NB4 (cell line): ENCODE results near the gene SLC2A5.
"Not testable (repeated sequence)": the region's sequence is repeated elsewhere in the genome, so short reads cannot be mapped to it uniquely, and the experiment has no call there.

Experiments used
- DNase-seq: peaks from one replicate; pipeline ENCODE4 v3.0.0; 2010; ENCODE audit warnings: low read depth
- H3K4me3 ChIP-seq: one replicate; pipeline ENCODE4 v1.5.1; 2011; ENCODE audit warnings: mild to moderate bottlenecking, low read depth, low read length, moderate library complexity
- MAX ChIP-seq: IDR thresholded peaks from 2 replicates; pipeline ENCODE4 v1.6.1; 2011; ENCODE audit warnings: low read depth, low read length
- MYC ChIP-seq: IDR thresholded peaks from 2 replicates; pipeline ENCODE4 v1.6.1; 2011; ENCODE audit warnings: low read depth, low read length
- POLR2A ChIP-seq: IDR thresholded peaks from 2 replicates; pipeline ENCODE4 v1.6.1; 2011; ENCODE audit warnings: mild to moderate bottlenecking; ENCODE audit not compliant: insufficient read length; ENCODE audit errors: extremely low read depth
- TF ChIP-seq, protein P1 (sequence below): IDR thresholded peaks from one replicate; pipeline ENCODE4 v1.5.1; 2012; ENCODE audit warnings: low read depth, low read length

SLC2A5 gene

GRCh38 chr1:9095818-9096217 is 26.4 kb upstream of the SLC2A5 start:
- no peak overlapping the region for H3K4me3 ChIP-seq
- DNase-seq = no peak
- TF ChIP-seq MYC = no peak
- TF ChIP-seq, protein P1, sequence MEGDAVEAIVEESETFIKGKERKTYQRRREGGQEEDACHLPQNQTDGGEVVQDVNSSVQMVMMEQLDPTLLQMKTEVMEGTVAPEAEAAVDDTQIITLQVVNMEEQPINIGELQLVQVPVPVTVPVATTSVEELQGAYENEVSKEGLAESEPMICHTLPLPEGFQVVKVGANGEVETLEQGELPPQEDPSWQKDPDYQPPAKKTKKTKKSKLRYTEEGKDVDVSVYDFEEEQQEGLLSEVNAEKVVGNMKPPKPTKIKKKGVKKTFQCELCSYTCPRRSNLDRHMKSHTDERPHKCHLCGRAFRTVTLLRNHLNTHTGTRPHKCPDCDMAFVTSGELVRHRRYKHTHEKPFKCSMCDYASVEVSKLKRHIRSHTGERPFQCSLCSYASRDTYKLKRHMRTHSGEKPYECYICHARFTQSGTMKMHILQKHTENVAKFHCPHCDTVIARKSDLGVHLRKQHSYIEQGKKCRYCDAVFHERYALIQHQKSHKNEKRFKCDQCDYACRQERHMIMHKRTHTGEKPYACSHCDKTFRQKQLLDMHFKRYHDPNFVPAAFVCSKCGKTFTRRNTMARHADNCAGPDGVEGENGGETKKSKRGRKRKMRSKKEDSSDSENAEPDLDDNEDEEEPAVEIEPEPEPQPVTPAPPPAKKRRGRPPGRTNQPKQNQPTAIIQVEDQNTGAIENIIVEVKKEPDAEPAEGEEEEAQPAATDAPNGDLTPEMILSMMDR = no peak
- no peak for TF ChIP-seq POLR2A
- no peak for TF ChIP-seq MAX

- H3K4me3 ChIP-seq = not testable (repeated sequence)
- peak; percentile 85 for DNase-seq
Observed at GRCh38 chr1:9093996-9094595, 24.7 kb upstream of the SLC2A5 start.

DNA sequence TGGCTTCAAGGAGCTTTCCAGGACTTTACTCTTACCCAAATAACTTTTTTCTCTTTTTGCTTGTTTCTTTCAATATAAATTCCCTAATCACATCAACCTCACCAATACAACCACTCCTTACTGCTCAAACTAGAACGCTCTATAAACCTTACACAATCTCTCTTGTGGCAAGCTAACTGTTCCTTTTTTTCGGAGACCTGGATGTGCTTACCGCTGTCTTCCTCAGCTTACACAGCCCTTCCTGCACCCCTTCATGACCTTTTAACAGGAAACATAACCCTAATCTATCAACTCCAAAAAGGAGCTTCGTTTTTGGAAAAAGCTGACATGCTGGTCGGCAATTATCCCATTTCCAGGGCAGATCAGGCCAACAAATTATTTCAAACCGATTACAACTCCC is 24.1 kb upstream of the SLC2A5 start:
- H3K4me3 ChIP-seq = peak overlapping the region; percentile 33
- no peak for TF ChIP-seq MAX
- TF ChIP-seq, protein P1 = no peak
- no peak for TF ChIP-seq MYC
- TF ChIP-seq POLR2A = no peak
- DNase-seq = peak; percentile 77

- TF ChIP-seq MAX (no peak), POLR2A (no peak), MYC (no peak)
- TF ChIP-seq, protein P1 = no peak
- peak; percentile 67 for DNase-seq
- peak overlapping the region; percentile 33 for H3K4me3 ChIP-seq
Observed at GRCh38 chr1:9093091-9093490, 23.7 kb upstream of the SLC2A5 start.

DNA sequence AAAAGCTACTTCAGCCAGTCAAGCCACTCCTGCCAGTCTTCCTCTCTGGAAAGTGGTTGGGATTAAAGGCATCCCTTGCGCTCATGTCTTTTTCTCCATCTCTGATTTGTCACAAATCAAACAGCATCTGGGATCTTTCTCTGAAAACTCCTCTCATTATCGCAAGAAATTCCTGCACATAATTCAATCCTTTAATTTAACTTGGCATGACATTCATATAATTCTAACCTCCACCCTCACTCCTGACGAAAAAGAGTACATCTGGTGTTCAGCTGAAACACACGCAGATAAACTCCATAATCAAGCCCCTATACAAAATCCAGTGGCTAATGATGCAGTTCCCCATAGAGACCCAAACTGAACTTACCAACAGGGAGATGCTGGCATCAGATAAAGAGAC is 19.4 kb upstream of the SLC2A5 start:
- TF ChIP-seq MAX = no peak
- no peak for TF ChIP-seq MYC
- TF ChIP-seq, protein P1 = no peak
- TF ChIP-seq POLR2A = no peak
- no peak overlapping the region for H3K4me3 ChIP-seq
- no peak for DNase-seq

GRCh38 chr1:9087411-9088125 is 18.1 kb upstream of the SLC2A5 start:
- DNase-seq = no peak
- no peak for TF ChIP-seq POLR2A
- no peak for TF ChIP-seq MAX
- no peak for TF ChIP-seq MYC
- TF ChIP-seq, protein P1 = no peak
- H3K4me3 ChIP-seq = no peak overlapping the region
